Vagina (tissue), 2 donors: ENCODE data around the gene MAPRE3.

ENCODE experiments used
- CTCF ChIP-seq, 3 experiments: fragments of 450-650 bp in 2 of 3; fragments of 200-600 bp in 1 of 3; sonication (generic) in 1 of 3; IDR thresholded peaks; one replicate each; pipeline ENCODE4 v1.5.1; 2017 to 2019; ENCODE audit warnings: antibody characterized with exemption in 3 of 3, mild to moderate bottlenecking in 2 of 3, moderate library complexity in 2 of 3
- POLR2A ChIP-seq, 2 donors: fragments of 450-650 bp; IDR thresholded peaks; one replicate each; pipeline ENCODE4 v1.6.1; 2017; ENCODE audit warnings: antibody characterized with exemption in 2 of 2, mild to moderate bottlenecking in 2 of 2, moderate library complexity in 2 of 2
- POLR2AphosphoS5 ChIP-seq, 2 donors: sonication (generic); formaldehyde crosslinking; IDR thresholded peaks; one replicate each; pipeline ENCODE4 v1.9.0; 2017; ENCODE audit warnings: antibody characterized with exemption in 2 of 2, mild to moderate bottlenecking in 2 of 2, low read depth in 1 of 2; ENCODE audit not compliant: insufficient read depth in 1 of 2

GRCh38 chr2:27054721-27055120 lies 84.3 kb downstream of the MAPRE3 start:
- no peak for TF ChIP-seq CTCF (IDR thresholded peaks at IDR 0.05)
- no peak for TF ChIP-seq POLR2AphosphoS5 (IDR thresholded peaks at IDR 0.05; ENCODE audit: insufficient read depth in 1 of 2, low read depth in 1 of 2)
- TF ChIP-seq POLR2A (IDR thresholded peaks at IDR 0.05), result no peak
